ENCODE measurements around the gene ADAM15.

Gene ADAM15

GRCh38 chr1:155011437-155012025 is 39.6 kb upstream of the ADAM15 start:
- DNase-seq (ENCODE audit: low spot score), result no peak

GRCh38 chr1:155012026-155012546 is 39.0 kb upstream of the ADAM15 start:
- no peak for DNase-seq (ENCODE audit: low spot score)

GRCh38 chr1:155012776-155013602 is 38.1 kb upstream of the ADAM15 start:
- no peak for DNase-seq (ENCODE audit: low spot score)

GRCh38 chr1:155013632-155014031 is 37.5 kb upstream of the ADAM15 start:
- no peak for DNase-seq (ENCODE audit: low spot score)

- no peak for DNase-seq (ENCODE audit: low spot score)
Measured at GRCh38 chr1:155014709-155015508, 36.2 kb upstream of the ADAM15 start.

- no peak for DNase-seq (ENCODE audit: low spot score)
Measured at GRCh38 chr1:155015527-155016230, 35.4 kb upstream of the ADAM15 start.

- no peak for DNase-seq (ENCODE audit: low spot score)
Measured at GRCh38 chr1:155016231-155016831, 34.8 kb upstream of the ADAM15 start.

GRCh38 chr1:155017041-155017945 is 33.8 kb upstream of the ADAM15 start:
- peak; percentile 87 for DNase-seq (ENCODE audit: low spot score)

- no peak for DNase-seq (ENCODE audit: low spot score)
Measured at GRCh38 chr1:155017946-155018316, 33.2 kb upstream of the ADAM15 start.

- DNase-seq (ENCODE audit: low spot score), result no peak
Measured at GRCh38 chr1:155018617-155019348, 32.3 kb upstream of the ADAM15 start.

- DNase-seq (ENCODE audit: low spot score), result no peak
Measured at GRCh38 chr1:155019377-155020245, 31.5 kb upstream of the ADAM15 start.

GRCh38 chr1:155022136-155022926 is 28.8 kb upstream of the ADAM15 start:
- DNase-seq (ENCODE audit: low spot score), result no peak

GRCh38 chr1:155022927-155023236 is 28.2 kb upstream of the ADAM15 start:
- DNase-seq (ENCODE audit: low spot score), result no peak

- no peak for DNase-seq (ENCODE audit: low spot score)
Measured at GRCh38 chr1:155023627-155024026, 27.5 kb upstream of the ADAM15 start.

- DNase-seq (ENCODE audit: low spot score), result no peak
Measured at GRCh38 chr1:155024315-155024714, 26.8 kb upstream of the ADAM15 start.

GRCh38 chr1:155026154-155026553 is 25.0 kb upstream of the ADAM15 start:
- no peak for DNase-seq (ENCODE audit: low spot score)

- DNase-seq (ENCODE audit: low spot score), result no peak
Measured at GRCh38 chr1:155026588-155026987, 24.5 kb upstream of the ADAM15 start.
